Occipital lobe (tissue), 2 donors: ENCODE measurements around the gene ACD. TPM values are rescaled to one million over a fixed set of nuclear protein-coding genes. Genes with fewer than 3 reads are reported as not detected.

Source experiments
- DNase-seq: peaks from one replicate; lab custom pipeline; 2025; lab: John Stamatoyannopoulos, UW
- total RNA-seq: library from RNA; depleted of rRNA; stranded (reverse); fragments of >200 nt; gene quantifications from one replicate; pipeline ENCODE4 v1.2.3, GENCODE V29; 2014

ACD gene
- total RNA-seq, 1 donor from 2014 or later = 17.6 TPM

GRCh38 chr16:67662653-67663010, 2.6 kb upstream of the ACD start:
- no peak for DNase-seq

- no peak for DNase-seq
Measured at GRCh38 chr16:67661886-67662652, 2.0 kb upstream of the ACD start.

GRCh38 chr16:67661101-67661761, 1.2 kb upstream of the ACD start:
- DNase-seq = no peak

- DNase-seq = peak; percentile 97
Measured at GRCh38 chr16:67660564-67661028, 536 bp upstream of the ACD start, which contains the start of gene PARD6A. TSS of gene PARD6A (plus strand) at chr16:67660960. CDS start at chr16:67661039, 79 bp downstream.

GRCh38 chr16:67658849-67659674, 998 bp downstream of the ACD start:
- no peak for DNase-seq

- no peak for DNase-seq
Measured at GRCh38 chr16:67657751-67658518, 2.1 kb downstream of the ACD start.

- no peak for DNase-seq
Measured at GRCh38 chr16:67657017-67657608, 2.9 kb downstream of the ACD start.

- no peak for DNase-seq
Measured at GRCh38 chr16:67656344-67657016, 3.6 kb downstream of the ACD start.

GRCh38 chr16:67655363-67655762, 4.7 kb downstream of the ACD start:
- DNase-seq = no peak

GRCh38 chr16:67654403-67654911, 5.6 kb downstream of the ACD start:
- no peak for DNase-seq

GRCh38 chr16:67653789-67654402, 6.2 kb downstream of the ACD start:
- DNase-seq = no peak

- no peak for DNase-seq
Measured at GRCh38 chr16:67653128-67653788, 6.8 kb downstream of the ACD start.

- DNase-seq = no peak
Measured at GRCh38 chr16:67652578-67653127, 7.4 kb downstream of the ACD start.

- DNase-seq = no peak
Measured at GRCh38 chr16:67651847-67652246, 8.2 kb downstream of the ACD start.

- DNase-seq = no peak
Measured at GRCh38 chr16:67651039-67651438, 9.0 kb downstream of the ACD start.

GRCh38 chr16:67650023-67650422, 10.0 kb downstream of the ACD start:
- no peak for DNase-seq

GRCh38 chr16:67649494-67649931, 10.5 kb downstream of the ACD start:
- no peak for DNase-seq

GRCh38 chr16:67648764-67649407, 11.2 kb downstream of the ACD start:
- no peak for DNase-seq
